ENCODE results near the gene ADAM12. TPM values are rescaled to one million over a fixed set of nuclear protein-coding genes. Genes with fewer than 3 reads are reported as not detected.

The ADAM12 gene
- total and polyA plus RNA-seq, 2 donors = 0.96 to 4.6 TPM

DNA sequence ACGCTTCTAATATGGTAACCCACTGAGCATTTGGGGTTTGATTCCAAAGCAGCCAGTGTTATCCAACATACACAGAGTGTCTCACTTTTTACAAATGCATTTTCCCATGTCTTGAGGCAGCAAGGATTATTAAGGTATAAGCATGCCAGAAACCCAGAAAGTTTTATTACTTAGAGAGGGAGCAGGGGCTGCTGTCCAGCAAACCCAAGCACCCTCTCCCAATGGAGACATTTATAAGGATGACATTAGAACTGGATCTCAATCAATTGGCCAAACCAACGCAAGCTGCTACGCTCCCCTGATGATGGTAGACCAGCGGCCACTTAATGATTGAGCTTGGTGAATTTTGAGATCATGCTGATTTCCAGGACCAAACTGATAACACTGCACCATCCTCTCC, 315.7 kb downstream of the ADAM12 start:
- no peaks in the 10 kb centered on the region for H3K9me3 ChIP-seq (ENCODE audit: control insufficient read depth in 2 of 2, insufficient read depth in 1 of 2, low read length in 1 of 2)
- no peak overlapping the region for H3K27ac ChIP-seq (ENCODE audit: low read depth in 1 of 2, low read length in 1 of 2)
- no peak overlapping the region for H3K4me3 ChIP-seq (ENCODE audit: low read length in 2 of 2)
- H3K27me3 ChIP-seq (ENCODE audit: control insufficient read depth in 2 of 2, insufficient read depth in 1 of 2, low read length in 1 of 2) = no peaks in the 10 kb centered on the region
- 95% methylated on average over 4 of the region's 4 CpGs for WGBS
- no peaks in the 10 kb centered on the region for H3K4me1 ChIP-seq (ENCODE audit: control insufficient read depth in 2 of 2, insufficient read depth in 2 of 2, low read length in 2 of 2)
- DNase-seq (ENCODE audit: low read depth in 6 of 9, low spot score in 9 of 9) = no peak
- H3K36me3 ChIP-seq (ENCODE audit: control insufficient read depth in 2 of 2, insufficient read depth in 2 of 2, low read length in 1 of 2) = no peaks in the 10 kb centered on the region

DNA sequence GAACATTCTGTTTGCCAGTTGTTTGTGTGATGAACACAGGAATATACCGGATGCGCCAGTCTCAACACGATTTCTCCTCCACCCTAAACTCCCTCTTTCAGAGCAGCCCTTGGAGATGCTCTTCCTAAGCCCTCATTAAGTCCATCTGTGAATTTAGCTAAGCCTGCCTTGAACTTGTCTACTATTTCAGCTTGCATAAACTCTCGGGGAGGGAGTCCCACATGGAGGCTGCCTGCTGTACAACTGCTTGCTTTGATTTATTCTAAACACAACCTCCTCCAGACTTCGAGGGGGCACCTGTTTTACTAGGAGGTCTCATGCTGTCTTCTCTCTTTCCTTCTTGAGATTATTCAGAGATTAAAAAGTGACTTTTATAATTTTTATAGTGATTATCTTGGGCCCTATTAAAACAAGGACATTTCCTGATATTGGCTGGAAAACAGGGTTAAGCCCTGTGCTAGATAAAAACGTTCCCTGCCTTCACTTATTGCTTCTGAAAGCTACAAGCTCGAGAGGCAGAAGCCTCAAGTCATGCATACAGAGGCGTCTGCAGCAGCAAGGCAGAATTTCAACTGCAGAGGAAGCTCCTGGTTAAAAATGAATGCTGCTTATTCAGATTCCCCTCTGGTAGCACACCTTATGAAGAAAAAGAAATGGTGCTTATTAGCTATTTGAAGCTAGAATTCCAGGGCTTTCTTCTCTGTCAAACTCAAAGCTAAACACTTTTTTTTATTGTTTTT, 317.6 kb downstream of the ADAM12 start:
- no peak for DNase-seq (ENCODE audit: low read depth in 6 of 9, low spot score in 9 of 9)
- Histone ChIP-seq H3K27me3 (ENCODE audit: control insufficient read depth in 2 of 2, insufficient read depth in 1 of 2, low read length in 1 of 2) (no peaks in the 10 kb centered on the region), H3K36me3 (ENCODE audit: control insufficient read depth in 2 of 2, insufficient read depth in 2 of 2, low read length in 1 of 2) (no peaks in the 10 kb centered on the region), H3K27ac (ENCODE audit: low read depth in 1 of 2, low read length in 1 of 2) (no peak overlapping the region), H3K4me3 (ENCODE audit: low read length in 2 of 2) (no peak overlapping the region), H3K4me1 (ENCODE audit: control insufficient read depth in 2 of 2, insufficient read depth in 2 of 2, low read length in 2 of 2) (no peaks in the 10 kb centered on the region), H3K9me3 (ENCODE audit: control insufficient read depth in 2 of 2, insufficient read depth in 1 of 2, low read length in 1 of 2) (no peaks in the 10 kb centered on the region)
- 86% methylated on average over 8 of the region's 8 CpGs for WGBS

DNA sequence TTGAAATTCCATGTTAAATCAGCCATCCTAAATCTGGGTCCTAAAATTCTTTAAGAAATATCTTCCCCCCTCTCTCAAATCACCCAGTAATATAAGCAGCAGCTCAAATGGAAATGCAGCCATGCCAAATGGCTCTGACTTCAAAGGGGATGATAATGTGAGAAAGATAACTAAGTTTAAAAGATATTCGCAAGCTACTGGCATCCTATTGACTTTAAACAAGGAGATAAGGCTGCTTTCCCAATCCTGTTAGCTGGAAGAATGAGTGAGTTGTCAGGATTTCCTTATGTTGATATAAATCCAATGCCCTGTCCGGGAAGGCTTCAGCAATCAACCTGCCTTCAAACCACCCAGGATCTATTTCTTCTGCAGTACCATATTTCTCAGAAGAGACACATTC, 320.0 kb downstream of the ADAM12 start:
- H3K27ac ChIP-seq (ENCODE audit: low read depth in 1 of 2, low read length in 1 of 2) = no peak overlapping the region
- H3K4me1 ChIP-seq (ENCODE audit: control insufficient read depth in 2 of 2, insufficient read depth in 2 of 2, low read length in 2 of 2) = no peaks in the 10 kb centered on the region
- no peaks in the 10 kb centered on the region for H3K27me3 ChIP-seq (ENCODE audit: control insufficient read depth in 2 of 2, insufficient read depth in 1 of 2, low read length in 1 of 2)
- H3K36me3 ChIP-seq (ENCODE audit: control insufficient read depth in 2 of 2, insufficient read depth in 2 of 2, low read length in 1 of 2) = no peaks in the 10 kb centered on the region
- H3K4me3 ChIP-seq (ENCODE audit: low read length in 2 of 2) = no peak overlapping the region
- DNase-seq (ENCODE audit: low read depth in 6 of 9, low spot score in 9 of 9) = no peak
- no peaks in the 10 kb centered on the region for H3K9me3 ChIP-seq (ENCODE audit: control insufficient read depth in 2 of 2, insufficient read depth in 1 of 2, low read length in 1 of 2)
- WGBS = 91% methylated on average over 2 of the region's 2 CpGs

GRCh38 chr10:126066456-126066855, 321.8 kb downstream of the ADAM12 start:
- no peak overlapping the region for H3K27ac ChIP-seq (ENCODE audit: low read depth in 1 of 2, low read length in 1 of 2)
- no peak for DNase-seq (ENCODE audit: low read depth in 6 of 9, low spot score in 9 of 9)
- no peaks in the 10 kb centered on the region for H3K36me3 ChIP-seq (ENCODE audit: control insufficient read depth in 2 of 2, insufficient read depth in 2 of 2, low read length in 1 of 2)
- H3K9me3 ChIP-seq (ENCODE audit: control insufficient read depth in 2 of 2, insufficient read depth in 1 of 2, low read length in 1 of 2) = no peaks in the 10 kb centered on the region
- H3K27me3 ChIP-seq (ENCODE audit: control insufficient read depth in 2 of 2, insufficient read depth in 1 of 2, low read length in 1 of 2) = no peaks in the 10 kb centered on the region
- H3K4me1 ChIP-seq (ENCODE audit: control insufficient read depth in 2 of 2, insufficient read depth in 2 of 2, low read length in 2 of 2) = no peaks in the 10 kb centered on the region
- WGBS = 93% methylated on average over 10 of the region's 10 CpGs
- no peak overlapping the region for H3K4me3 ChIP-seq (ENCODE audit: low read length in 2 of 2)

GRCh38 chr10:126065751-126066377, 322.4 kb downstream of the ADAM12 start:
- Histone ChIP-seq H3K4me3 (ENCODE audit: low read length in 2 of 2) (no peak overlapping the region), H3K9me3 (ENCODE audit: control insufficient read depth in 2 of 2, insufficient read depth in 1 of 2, low read length in 1 of 2) (no peaks in the 10 kb centered on the region), H3K4me1 (ENCODE audit: control insufficient read depth in 2 of 2, insufficient read depth in 2 of 2, low read length in 2 of 2) (no peaks in the 10 kb centered on the region), H3K27ac (ENCODE audit: low read depth in 1 of 2, low read length in 1 of 2) (no peak overlapping the region), H3K36me3 (ENCODE audit: control insufficient read depth in 2 of 2, insufficient read depth in 2 of 2, low read length in 1 of 2) (no peaks in the 10 kb centered on the region), H3K27me3 (ENCODE audit: control insufficient read depth in 2 of 2, insufficient read depth in 1 of 2, low read length in 1 of 2) (no peaks in the 10 kb centered on the region)
- 92% methylated on average over 9 of the region's 9 CpGs for WGBS
- DNase-seq (ENCODE audit: low read depth in 6 of 9, low spot score in 9 of 9) = no peak

DNA sequence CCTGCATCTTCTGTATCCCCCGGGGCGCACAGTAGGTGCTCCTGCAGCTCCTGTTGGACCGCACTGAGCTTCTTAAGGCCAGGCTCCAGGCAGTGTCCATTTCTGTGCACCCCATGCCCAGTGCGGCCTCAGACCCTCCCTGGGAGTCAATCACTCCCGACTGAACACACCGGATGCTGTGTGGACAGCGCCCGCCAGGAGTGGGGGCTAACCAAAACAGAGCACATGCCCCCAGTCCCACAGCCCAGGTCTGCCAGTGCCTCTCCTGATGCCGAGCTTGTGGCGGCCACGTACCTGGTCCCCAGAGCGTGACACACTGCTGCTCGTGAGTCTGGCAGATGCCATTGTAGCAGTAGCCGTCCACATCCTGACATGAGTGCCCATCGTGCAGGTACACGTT, 323.8 kb downstream of the ADAM12 start:
- no peaks in the 10 kb centered on the region for H3K4me1 ChIP-seq (ENCODE audit: control insufficient read depth in 2 of 2, insufficient read depth in 2 of 2, low read length in 2 of 2)
- WGBS = 97% methylated on average over 16 of the region's 16 CpGs
- H3K9me3 ChIP-seq (ENCODE audit: control insufficient read depth in 2 of 2, insufficient read depth in 1 of 2, low read length in 1 of 2) = no peaks in the 10 kb centered on the region
- H3K27me3 ChIP-seq (ENCODE audit: control insufficient read depth in 2 of 2, insufficient read depth in 1 of 2, low read length in 1 of 2) = no peaks in the 10 kb centered on the region
- no peaks in the 10 kb centered on the region for H3K36me3 ChIP-seq (ENCODE audit: control insufficient read depth in 2 of 2, insufficient read depth in 2 of 2, low read length in 1 of 2)
- no peak overlapping the region for H3K4me3 ChIP-seq (ENCODE audit: low read length in 2 of 2)
- DNase-seq (ENCODE audit: low read depth in 6 of 9, low spot score in 9 of 9) = no peak
- no peak overlapping the region for H3K27ac ChIP-seq (ENCODE audit: low read depth in 1 of 2, low read length in 1 of 2)

DNA sequence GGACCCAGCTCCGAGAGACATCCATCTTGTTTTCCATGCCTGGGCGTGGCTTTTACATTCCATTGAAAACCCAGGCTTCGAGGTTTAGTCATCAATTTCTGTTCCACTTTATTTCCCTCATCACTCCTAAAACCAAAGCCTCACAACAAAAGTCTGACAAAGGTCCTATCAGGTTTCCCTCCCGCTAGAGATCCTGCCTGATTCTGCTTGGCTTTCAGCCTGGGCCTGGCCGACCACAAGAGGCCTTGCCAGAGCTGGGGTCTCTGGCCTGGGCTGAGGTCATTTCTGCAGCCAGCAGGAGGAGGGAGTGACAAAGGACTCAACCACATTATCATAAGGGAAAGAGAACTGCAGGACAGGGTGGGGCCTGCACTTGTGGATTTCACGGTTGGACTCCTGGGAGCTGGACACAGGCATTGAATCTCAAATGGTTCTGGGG, 324.9 kb downstream of the ADAM12 start:
- DNase-seq (ENCODE audit: low read depth in 6 of 9, low spot score in 9 of 9) = no peak
- Histone ChIP-seq H3K27me3 (ENCODE audit: control insufficient read depth in 2 of 2, insufficient read depth in 1 of 2, low read length in 1 of 2) (peaks cover 0 to 3% of the 10 kb centered on the region in 2 donors), H3K4me1 (ENCODE audit: control insufficient read depth in 2 of 2, insufficient read depth in 2 of 2, low read length in 2 of 2) (no peaks in the 10 kb centered on the region), H3K36me3 (ENCODE audit: control insufficient read depth in 2 of 2, insufficient read depth in 2 of 2, low read length in 1 of 2) (no peaks in the 10 kb centered on the region), H3K4me3 (ENCODE audit: low read length in 2 of 2) (no peak overlapping the region), H3K27ac (ENCODE audit: low read depth in 1 of 2, low read length in 1 of 2) (no peak overlapping the region), H3K9me3 (ENCODE audit: control insufficient read depth in 2 of 2, insufficient read depth in 1 of 2, low read length in 1 of 2) (no peaks in the 10 kb centered on the region)
- 94% methylated on average over 6 of the region's 6 CpGs for WGBS

DNA sequence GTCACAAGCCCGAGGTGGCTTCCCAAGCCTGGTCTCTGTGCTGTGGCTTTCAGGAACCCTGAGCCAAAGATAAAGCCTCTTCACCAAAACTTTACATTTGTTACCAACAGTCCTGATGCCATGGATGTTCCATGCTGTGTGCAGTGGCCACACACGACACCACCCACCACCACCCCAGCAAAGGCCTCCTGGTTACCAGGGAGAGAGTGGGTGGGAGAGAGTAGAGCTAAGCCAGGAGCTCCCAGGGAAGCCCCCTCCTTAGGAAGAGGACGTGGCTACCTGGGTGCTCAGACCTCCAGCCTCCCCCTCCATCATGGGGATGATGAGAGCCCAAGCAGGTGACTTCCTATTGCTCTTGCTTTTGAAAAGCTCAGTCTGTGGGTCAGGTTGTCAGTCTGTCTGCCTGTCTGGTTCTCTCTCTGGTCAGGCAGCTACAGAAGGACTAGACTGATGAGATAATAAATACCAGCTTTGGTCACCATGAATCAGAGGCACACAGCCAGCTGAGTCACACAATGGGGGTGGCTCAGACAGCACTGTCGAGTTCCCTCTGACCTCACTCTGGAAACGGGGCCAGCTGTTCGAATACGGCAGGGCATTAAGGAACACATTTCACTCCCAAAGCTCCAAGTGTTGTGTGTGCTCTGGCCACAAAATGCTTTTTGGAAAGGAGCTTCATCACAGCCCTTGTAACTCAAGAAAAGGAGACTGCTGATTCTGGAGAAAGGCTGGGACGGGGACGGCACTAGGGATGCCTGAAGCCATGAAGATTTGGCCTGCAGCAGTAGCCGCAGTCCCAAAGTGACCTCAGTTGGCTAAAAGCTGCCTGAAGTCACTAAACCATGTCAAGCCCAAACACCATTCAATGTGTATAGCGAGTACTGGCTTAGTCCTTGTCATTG, 325.9 kb downstream of the ADAM12 start:
- Histone ChIP-seq H3K4me3 (ENCODE audit: low read length in 2 of 2) (no peak overlapping the region), H3K27ac (ENCODE audit: low read depth in 1 of 2, low read length in 1 of 2) (no peak overlapping the region), H3K27me3 (ENCODE audit: control insufficient read depth in 2 of 2, insufficient read depth in 1 of 2, low read length in 1 of 2) (peaks cover 0 to 5% of the 10 kb centered on the region in 2 donors), H3K9me3 (ENCODE audit: control insufficient read depth in 2 of 2, insufficient read depth in 1 of 2, low read length in 1 of 2) (no peaks in the 10 kb centered on the region), H3K36me3 (ENCODE audit: control insufficient read depth in 2 of 2, insufficient read depth in 2 of 2, low read length in 1 of 2) (no peaks in the 10 kb centered on the region), H3K4me1 (ENCODE audit: control insufficient read depth in 2 of 2, insufficient read depth in 2 of 2, low read length in 2 of 2) (no peaks in the 10 kb centered on the region)
- no peak for DNase-seq (ENCODE audit: low read depth in 6 of 9, low spot score in 9 of 9)
- WGBS = 88% methylated on average over 11 of the region's 11 CpGs

DNA sequence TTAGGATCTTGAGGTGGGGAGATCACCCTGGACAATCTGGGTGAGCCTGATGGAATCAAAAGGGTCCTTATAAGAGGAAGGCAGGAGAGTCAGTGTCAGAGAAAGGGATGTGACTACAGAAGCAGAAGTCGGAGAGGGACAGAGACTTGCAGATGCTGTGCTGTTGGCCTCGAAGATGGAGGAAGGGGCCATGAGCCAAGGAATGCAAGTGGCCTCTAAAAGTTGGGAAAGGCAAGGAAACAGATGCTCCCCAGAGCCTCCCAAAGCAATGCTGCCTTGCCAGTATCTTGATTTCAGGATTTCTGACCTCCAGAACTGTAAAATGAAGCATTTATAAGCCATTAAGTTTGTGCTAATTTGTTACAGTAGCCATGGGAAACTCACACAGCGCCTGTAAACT, 326.8 kb downstream of the ADAM12 start:
- H3K4me3 ChIP-seq (ENCODE audit: low read length in 2 of 2) = no peak overlapping the region
- no peak overlapping the region for H3K27ac ChIP-seq (ENCODE audit: low read depth in 1 of 2, low read length in 1 of 2)
- no peaks in the 10 kb centered on the region for H3K36me3 ChIP-seq (ENCODE audit: control insufficient read depth in 2 of 2, insufficient read depth in 2 of 2, low read length in 1 of 2)
- H3K4me1 ChIP-seq (ENCODE audit: control insufficient read depth in 2 of 2, insufficient read depth in 2 of 2, low read length in 2 of 2) = no peaks in the 10 kb centered on the region
- peaks cover 0 to 5% of the 10 kb centered on the region in 2 donors for H3K27me3 ChIP-seq (ENCODE audit: control insufficient read depth in 2 of 2, insufficient read depth in 1 of 2, low read length in 1 of 2)
- no peak for DNase-seq (ENCODE audit: low read depth in 6 of 9, low spot score in 9 of 9)
- H3K9me3 ChIP-seq (ENCODE audit: control insufficient read depth in 2 of 2, insufficient read depth in 1 of 2, low read length in 1 of 2) = no peaks in the 10 kb centered on the region
- WGBS = 84% methylated on average over 3 of the region's 3 CpGs

All from thymus (tissue), 11 donors.